IMR-90 (cell line): ENCODE results near the gene SPP2. TPM values are rescaled to one million over a fixed set of nuclear protein-coding genes. Genes with fewer than 3 reads are reported as not detected.

Experiments used
- ATAC-seq: fragments of 200-7000 bp; cut with Tn5 transposase; 2 replicates; pipeline ENCODE4 v1.9.1; 2020; ENCODE audit warnings: low read depth, mild to moderate bottlenecking, moderate library complexity
- BruUV-seq: library from RNA; stranded (reverse); fragments of 400-500 nt; replicated peaks from 2 replicates; lab custom pipeline; 2021; lab: Mats Ljungman, UMichigan
- CTCF ChIA-PET: fragments of 300-600 bp; formaldehyde crosslinking; extraction: SDS; loops from one replicate; lab custom pipeline; 2021; ENCODE audit warnings: antibody characterized with exemption; lab: Yijun Ruan, JAX
- POLR2A ChIA-PET: fragments of 300-600 bp; sonication (Branson Sonifier 250); formaldehyde crosslinking; loops from one replicate; lab custom pipeline; 2022; ENCODE audit warnings: antibody characterized with exemption; ENCODE audit not compliant: unreplicated experiment; lab: Charles Lee
- DNase-seq: peaks from one replicate; pipeline ENCODE4 v3.0.0; 2013
- H2AFZ ChIP-seq: replicated peaks from 2 replicates; pipeline ENCODE3; 2013; ENCODE audit warnings: low read length, mild to moderate bottlenecking; ENCODE audit not compliant: poor library complexity
- H2AK5ac ChIP-seq: 2 replicates; pipeline ENCODE4 v1.6.1; 2013; ENCODE audit warnings: low read depth, low read length, inconsistent platforms
- H2AK9ac ChIP-seq: replicated peaks from 2 replicates; pipeline ENCODE3; 2013; ENCODE audit warnings: mild to moderate bottlenecking, low read depth, low read length, moderate library complexity; ENCODE audit not compliant: poor library complexity
- H2BK120ac ChIP-seq: 2 replicates; pipeline ENCODE4 v1.6.1; 2013; ENCODE audit warnings: low read depth, low read length, inconsistent platforms
- H2BK15ac ChIP-seq: 3 replicates; pipeline ENCODE4 v1.6.1; 2013; ENCODE audit warnings: low read depth, low read length, inconsistent platforms
- H2BK20ac ChIP-seq: 2 replicates; pipeline ENCODE4 v1.6.1; 2013; ENCODE audit warnings: low read depth, mild to moderate bottlenecking, inconsistent platforms, low read length, moderate library complexity
- H2BK5ac ChIP-seq: 2 replicates; pipeline ENCODE4 v1.6.1; 2013; ENCODE audit warnings: mild to moderate bottlenecking, low read depth, low read length, inconsistent platforms; ENCODE audit not compliant: poor library complexity, severe bottlenecking
- H3K14ac ChIP-seq: replicated peaks from 2 replicates; pipeline ENCODE4 v1.6.1; 2013; ENCODE audit warnings: low read depth, low read length, inconsistent platforms
- H3K18ac ChIP-seq: 2 replicates; pipeline ENCODE4 v1.6.1; 2013; ENCODE audit warnings: low read depth, low read length, control low read depth
- H3K23ac ChIP-seq: 2 replicates; pipeline ENCODE4 v1.6.1; 2013; ENCODE audit warnings: low read depth, low read length, inconsistent platforms
- H3K27ac ChIP-seq: 2 replicates; pipeline ENCODE4 v1.5.1; 2013; ENCODE audit warnings: mild to moderate bottlenecking, control low read depth, low read length; ENCODE audit not compliant: insufficient read depth
- H3K27me3 ChIP-seq: 2 replicates; pipeline ENCODE4 v1.6.1; 2013; ENCODE audit warnings: low read length; ENCODE audit not compliant: control insufficient read depth, insufficient read depth
- H3K36me3 ChIP-seq: 2 replicates; pipeline ENCODE4 v1.6.1; 2013; ENCODE audit warnings: low read length, mixed read lengths; ENCODE audit not compliant: control insufficient read depth, insufficient read depth
- H3K4ac ChIP-seq: 2 replicates; pipeline ENCODE4 v1.6.1; 2013; ENCODE audit warnings: low read depth, low read length, inconsistent platforms
- H3K4me1 ChIP-seq: 2 replicates; pipeline ENCODE4 v1.6.1; 2013; ENCODE audit warnings: low read length, mixed read lengths; ENCODE audit not compliant: control insufficient read depth, insufficient read depth
- H3K4me2 ChIP-seq: 2 replicates; pipeline ENCODE4 v1.6.1; 2013; ENCODE audit warnings: low read depth, mild to moderate bottlenecking, control low read depth, low read length, moderate library complexity
- H3K4me3 ChIP-seq: 2 replicates; pipeline ENCODE4 v1.5.1; 2013; ENCODE audit warnings: low read depth, mild to moderate bottlenecking, control low read depth, low read length, moderate library complexity; ENCODE audit not compliant: insufficient read depth
- H3K56ac ChIP-seq: 2 replicates; pipeline ENCODE4 v1.6.1; 2013; ENCODE audit warnings: low read length, inconsistent platforms; ENCODE audit not compliant: insufficient read depth; ENCODE audit errors: extremely low read depth
- H3K79me1 ChIP-seq, 2 experiments: 2 replicates each; pipeline ENCODE4 v1.6.1; 2013; ENCODE audit warnings: low read length in 2 of 2, inconsistent platforms in 1 of 2, low read depth in 1 of 2
- H3K9ac ChIP-seq: 2 replicates; pipeline ENCODE4 v1.6.1; 2013; ENCODE audit warnings: low read depth, low read length, control low read depth
- H3K9me1 ChIP-seq: 2 replicates; pipeline ENCODE4 v1.6.1; 2013; ENCODE audit warnings: low read length, inconsistent platforms; ENCODE audit not compliant: insufficient read depth
- H3K9me3 ChIP-seq: 2 replicates; pipeline ENCODE4 v1.6.1; 2013; ENCODE audit warnings: low read length; ENCODE audit not compliant: control insufficient read depth, insufficient read depth
- H4K20me1 ChIP-seq: 2 replicates; pipeline ENCODE4 v1.6.1; 2013; ENCODE audit warnings: low read length, inconsistent platforms; ENCODE audit not compliant: insufficient read depth
- H4K5ac ChIP-seq: 2 replicates; pipeline ENCODE4 v1.6.1; 2013; ENCODE audit warnings: mild to moderate bottlenecking, low read depth, low read length, control low read depth
- H4K8ac ChIP-seq, 2 experiments: 2 replicates each; pipeline ENCODE4 v1.6.1; 2013; ENCODE audit warnings: low read depth in 2 of 2, low read length in 2 of 2, control low read depth in 1 of 2, inconsistent platforms in 1 of 2
- H4K91ac ChIP-seq: 2 replicates; pipeline ENCODE4 v1.6.1; 2013; ENCODE audit warnings: low read depth, low read length, inconsistent platforms; ENCODE audit not compliant: insufficient read depth
- BHLHE40 ChIP-seq: fragments of 150-350 bp; IDR thresholded peaks from 2 replicates; pipeline ENCODE4 v1.6.1; 2016; ENCODE audit warnings: mild to moderate bottlenecking, low read depth, low read length
- CEBPB ChIP-seq: IDR thresholded peaks from 2 replicates; pipeline ENCODE4 v1.6.1; 2012; ENCODE audit warnings: low read depth, low read length, improper control_type of control experiment
- CHD1 ChIP-seq: IDR thresholded peaks from 2 replicates; pipeline ENCODE4 v1.6.1; 2012; ENCODE audit warnings: low read depth, low read length, improper control_type of control experiment
- CTCF ChIP-seq: conservative IDR thresholded peaks from 2 replicates; pipeline ENCODE4 v1.5.1; 2012; ENCODE audit warnings: mild to moderate bottlenecking, low read depth, low read length, improper control_type of control experiment
- FOS ChIP-seq: fragments of 150-350 bp; IDR thresholded peaks from 2 replicates; pipeline ENCODE4 v1.6.1; 2016; ENCODE audit warnings: low read depth, low read length
- MAZ ChIP-seq: IDR thresholded peaks from 2 replicates; pipeline ENCODE4 v1.6.1; 2012; ENCODE audit warnings: low read depth, mild to moderate bottlenecking, low read length, improper control_type of control experiment, moderate library complexity, borderline replicate concordance
- MXI1 ChIP-seq: IDR thresholded peaks from 2 replicates; pipeline ENCODE4 v1.6.1; 2012; ENCODE audit warnings: low read depth, mild to moderate bottlenecking, low read length, moderate library complexity, borderline replicate concordance
- NFE2L2 ChIP-seq: fragments of 150-350 bp; IDR thresholded peaks from 2 replicates; pipeline ENCODE4 v1.6.1; 2016; ENCODE audit warnings: low read depth, mild to moderate bottlenecking, low read length
- POLR2A ChIP-seq: IDR thresholded peaks from 2 replicates; pipeline ENCODE4 v1.6.1; 2012; ENCODE audit warnings: mild to moderate bottlenecking, low read depth, low read length
- RCOR1 ChIP-seq: IDR thresholded peaks from 2 replicates; pipeline ENCODE4 v1.6.1; 2012; ENCODE audit warnings: mild to moderate bottlenecking, low read length, improper control_type of control experiment; ENCODE audit not compliant: insufficient replicate concordance
- SMC3 ChIP-seq: fragments of 150-350 bp; IDR thresholded peaks from 2 replicates; pipeline ENCODE4 v1.6.1; 2016; ENCODE audit warnings: low read depth, mild to moderate bottlenecking, antibody characterized with exemption, low read length, moderate library complexity
- USF2 ChIP-seq: fragments of 150-350 bp; IDR thresholded peaks from 2 replicates; pipeline ENCODE4 v1.6.1; 2017; ENCODE audit warnings: mild to moderate bottlenecking, antibody characterized with exemption, low read length, low read depth
- WGBS, 2 experiments: methylation state at CpG; one replicate each; pipeline versions ENCODE4 v1.1.5 to v1.1.7; 2013; ENCODE audit warnings: missing lambda C conversion rate in 2 of 2; ENCODE audit not compliant: insufficient read length in 1 of 2; ENCODE audit errors: extremely low coverage in 2 of 2; 5-methylcytosine and 5-hydroxymethylcytosine counted together
- dilution Hi-C: fragments of 300-500 bp; cut with HindIII; formaldehyde crosslinking; loops from one replicate; pipeline ENCODE4 v1.14.3; 2018; ENCODE audit warnings: low sequenced_read_pairs; ENCODE audit not compliant: unreplicated experiment
- in situ Hi-C: fragments of 300-500 bp; cut with MboI; formaldehyde crosslinking; loops from 3 replicates; pipeline ENCODE4 v1.14.3; 2019; ENCODE audit warnings: low sequenced_read_pairs, inconsistent platforms, mixed read lengths
- intact Hi-C: fragments of 100-400 bp; cut with micrococcal nuclease; formaldehyde crosslinking; loops from 2 replicates; pipeline ENCODE4 v1.10.0; 2022
- polyA plus RNA-seq, 3 experiments: library from polyadenylated mRNA; depleted of rRNA; stranded (reverse); fragments of >200 nt; gene quantifications; 2 replicates each; pipeline ENCODE4 v1.2.3, GENCODE V29; 2012; ENCODE audit warnings: low replicate concordance in 1 of 3
- total RNA-seq: library from RNA; depleted of rRNA; stranded (reverse); fragments of >200 nt; gene quantifications from 2 replicates; pipeline ENCODE4 v1.2.3, GENCODE V29; 2012

SPP2 gene
- total and polyA plus RNA-seq, 2 of the 4 experiments (the other 2 are of a cell fraction), result not detected

GRCh38 chr2:234002281-234002680 lies 48.2 kb upstream of the SPP2 start:
- H3K4me1 ChIP-seq, result no peaks in the 10 kb centered on the region
- no peaks in the 10 kb centered on the region for H3K36me3 ChIP-seq
- WGBS, 2 experiments, result no CpG with 5 or more reads among the region's 4 CpGs
- no peak overlapping the region for H3K27ac ChIP-seq
- H3K79me1 ChIP-seq, result no peaks in the 10 kb centered on the region
- no peak overlapping the region for H2BK15ac ChIP-seq
- no peak overlapping the region for H3K4me3 ChIP-seq
- peaks cover 2% of the 10 kb centered on the region for H3K27me3 ChIP-seq
- H4K8ac ChIP-seq, result no peak overlapping the region
- no peak overlapping the region for H3K4ac ChIP-seq
- no peak overlapping the region for H2AK5ac ChIP-seq
- H3K56ac ChIP-seq, result no peak overlapping the region
- no peak overlapping the region for H4K5ac ChIP-seq
- no peak overlapping the region for H3K18ac ChIP-seq
- no peak for DNase-seq
- H3K14ac ChIP-seq, result no peak overlapping the region
- no peak for ATAC-seq
- no TSS peak for BruUV-seq
- no peak overlapping the region for H2BK5ac ChIP-seq
- TF ChIP-seq RCOR1, result no peak
- no peak for TF ChIP-seq POLR2A
- no peak for TF ChIP-seq USF2
- no peak for TF ChIP-seq SMC3
- no peak for TF ChIP-seq FOS
- no peak for TF ChIP-seq MXI1
- TF ChIP-seq NFE2L2, result no peak
- no peak for TF ChIP-seq CEBPB
- TF ChIP-seq MAZ, result no peak
- no peak for TF ChIP-seq CTCF
- TF ChIP-seq BHLHE40, result no peak
- TF ChIP-seq CHD1, result no peak
- H3K9me1 ChIP-seq, result peaks cover 7% of the 10 kb centered on the region; the same call in 1 of the 2 replicates
- H4K91ac ChIP-seq, result no peak overlapping the region
- in situ Hi-C loops (no loop called here), intact Hi-C loops (no loop called here), dilution Hi-C loops (no loop called here)
- no peaks in the 10 kb centered on the region for H3K9me3 ChIP-seq
- no peak overlapping the region for H2BK20ac ChIP-seq
- H3K4me2 ChIP-seq, result no peak overlapping the region
- no peaks in the 10 kb centered on the region for H4K20me1 ChIP-seq
- ChIA-PET CTCF (no interaction called here), POLR2A (no interaction called here)
- H2BK120ac ChIP-seq, result no peak overlapping the region
- no peak overlapping the region for H2AK9ac ChIP-seq
- H3K9ac ChIP-seq, result no peak overlapping the region
- H3K23ac ChIP-seq, result no peak overlapping the region
- H2AFZ ChIP-seq, result no peak overlapping the region
